ENCODE results near the gene PHF2. TPM values are rescaled to one million over a fixed set of nuclear protein-coding genes. Genes with fewer than 3 reads are reported as not detected.

Gene PHF2
- total and polyA plus RNA-seq, 2 of the 4 experiments (the other 2 are of a cell fraction), result 5.9 to 9.5 TPM

- in situ Hi-C loops (cut with MboI; ENCODE audit: low sequenced_read_pairs), result no loop called here
- Histone ChIP-seq H3K14ac (replicated peaks; ENCODE audit: low read depth, low read length) (no peak overlapping the region), H4K8ac (ENCODE audit: low read depth in 2 of 2, low read length in 2 of 2) (no peak overlapping the region), H4K5ac (ENCODE audit: low read depth, low read length) (no peak overlapping the region), H2BK5ac (ENCODE audit: low read depth, low read length, poor library complexity, severe bottlenecking) (no peak overlapping the region), H3K18ac (ENCODE audit: low read depth, low read length) (no peak overlapping the region), H3K56ac (ENCODE audit: extremely low read depth, insufficient read depth, low read length) (no peak overlapping the region), H2AFZ (replicated peaks; ENCODE audit: low read length, poor library complexity) (peak overlapping the region; percentile 11), H2AK5ac (ENCODE audit: low read depth, low read length) (no peak overlapping the region), H3K27me3 (ENCODE audit: control insufficient read depth, insufficient read depth, low read length) (no peaks in the 10 kb centered on the region), H2AK9ac (replicated peaks; ENCODE audit: low read depth, low read length, poor library complexity) (peak overlapping the region; percentile 55), H4K91ac (ENCODE audit: insufficient read depth, low read depth, low read length) (no peak overlapping the region), H4K20me1 (ENCODE audit: insufficient read depth, low read length) (peaks cover 47% of the 10 kb centered on the region), H3K9me3 (ENCODE audit: control insufficient read depth, insufficient read depth, low read length) (no peaks in the 10 kb centered on the region; the same call in 1 of the 2 replicates), H3K4me3 (ENCODE audit: insufficient read depth, low read depth, low read length) (no peak overlapping the region), H2BK15ac (ENCODE audit: low read depth, low read length) (no peak overlapping the region), H3K27ac (ENCODE audit: insufficient read depth, low read length) (no peak overlapping the region), H3K36me3 (ENCODE audit: control insufficient read depth, insufficient read depth, low read length) (no peaks in the 10 kb centered on the region), H3K23ac (ENCODE audit: low read depth, low read length) (no peak overlapping the region), H3K4ac (ENCODE audit: low read depth, low read length) (no peak overlapping the region), H3K4me1 (ENCODE audit: control insufficient read depth, insufficient read depth, low read length) (no peaks in the 10 kb centered on the region), H3K9me1 (ENCODE audit: insufficient read depth, low read length) (peaks cover 24% of the 10 kb centered on the region), H3K4me2 (ENCODE audit: low read depth, low read length) (no peak overlapping the region), H3K79me1 (ENCODE audit: low read depth in 1 of 2, low read length in 2 of 2) (peaks cover 47 to 64% of the 10 kb centered on the region in 2 experiments), H2BK120ac (ENCODE audit: low read depth, low read length) (no peak overlapping the region), H2BK20ac (ENCODE audit: low read depth, low read length) (no peak overlapping the region), H3K9ac (ENCODE audit: low read depth, low read length) (no peak overlapping the region)
- ATAC-seq (ENCODE audit: low read depth) (no peak), DNase-seq (no peak)
- ChIA-PET CTCF (no interaction called here), POLR2A (ENCODE audit: unreplicated experiment) (no interaction called here)
- no TSS peak for BruUV-seq (replicated peaks)
- intact Hi-C loops (cut with micrococcal nuclease), result no loop called here
- TF ChIP-seq USF2 (IDR thresholded peaks at IDR 0.05; ENCODE audit: low read depth, low read length), result no peak
- TF ChIP-seq FOS (IDR thresholded peaks at IDR 0.05; ENCODE audit: low read depth, low read length), result no peak
- no peak for TF ChIP-seq RFX5 (IDR thresholded peaks at IDR 0.05; ENCODE audit: low read depth, low read length)
- TF ChIP-seq MAZ (IDR thresholded peaks at IDR 0.05; ENCODE audit: borderline replicate concordance, low read depth, low read length), result no peak
- no peak for TF ChIP-seq CTCF (conservative IDR thresholded peaks at IDR 0.05; ENCODE audit: low read depth, low read length)
- no peak for TF ChIP-seq ELK1 (IDR thresholded peaks at IDR 0.05; ENCODE audit: borderline replicate concordance, low read depth, low read length)
- TF ChIP-seq BHLHE40 (IDR thresholded peaks at IDR 0.05; ENCODE audit: low read depth, low read length), result no peak
- TF ChIP-seq RAD21 (IDR thresholded peaks at IDR 0.05; ENCODE audit: low read length), result no peak
- TF ChIP-seq MXI1 (IDR thresholded peaks at IDR 0.05; ENCODE audit: borderline replicate concordance, low read depth, low read length), result no peak
- TF ChIP-seq SMC3 (IDR thresholded peaks at IDR 0.05; ENCODE audit: low read depth, low read length), result no peak
- no peak for TF ChIP-seq CHD1 (IDR thresholded peaks at IDR 0.05; ENCODE audit: low read depth, low read length)
- TF ChIP-seq POLR2A (IDR thresholded peaks at IDR 0.05; ENCODE audit: low read depth, low read length), result no peak
- no peak for TF ChIP-seq MAFK (IDR thresholded peaks at IDR 0.05; ENCODE audit: low read depth, low read length)
- TF ChIP-seq RCOR1 (IDR thresholded peaks at IDR 0.05; ENCODE audit: insufficient replicate concordance, low read length), result no peak
- no peak for TF ChIP-seq CEBPB (IDR thresholded peaks at IDR 0.05; ENCODE audit: low read depth, low read length)
- no peak for TF ChIP-seq NFE2L2 (IDR thresholded peaks at IDR 0.05; ENCODE audit: low read depth, low read length)
- WGBS, 2 experiments (ENCODE audit: extremely low coverage in 2 of 2, insufficient read length in 1 of 2), result 59% methylated on average over 2 of the region's 15 CpGs; no CpG with 5 or more reads in 1 of the 2 experiments
- dilution Hi-C loops (cut with HindIII; ENCODE audit: low sequenced_read_pairs, unreplicated experiment), result no loop called here
Observed at GRCh38 chr9:93603011-93603410, 26.6 kb downstream of the PHF2 start.
